GM12878 (cell line): ENCODE data around the gene UQCRQ. TPM values are rescaled to one million over a fixed set of nuclear protein-coding genes. Genes with fewer than 3 reads are reported as not detected.

Source experiments
- BACH1 ChIP-seq: fragments of 450-650 bp; IDR thresholded peaks from 2 replicates; pipeline ENCODE4 v1.6.1; 2017; ENCODE audit warnings: mild to moderate bottlenecking, borderline replicate concordance
- BMI1 ChIP-seq: fragments of 450-650 bp; IDR thresholded peaks from 2 replicates; pipeline ENCODE4 v1.6.1; 2016; ENCODE audit warnings: mild to moderate bottlenecking, moderate library complexity, borderline replicate concordance
- CHD2 ChIP-seq: IDR thresholded peaks from 2 replicates; pipeline ENCODE4 v1.6.1; 2011; ENCODE audit warnings: low read depth, low read length, improper control_type of control experiment, borderline replicate concordance
- CHD4 ChIP-seq: fragments of 200-600 bp; sonication (generic); IDR thresholded peaks from 2 replicates; pipeline ENCODE4 v1.6.1; 2016; ENCODE audit warnings: mild to moderate bottlenecking
- CTCF ChIP-seq, 3 experiments: IDR thresholded peaks in 2 of 3; conservative IDR thresholded peaks in 1 of 3; 2 replicates each; pipeline ENCODE4 v1.5.1; 2011; ENCODE audit warnings: low read depth in 3 of 3, low read length in 3 of 3, mild to moderate bottlenecking in 3 of 3, control low read depth in 2 of 3, moderate library complexity in 2 of 3, inconsistent platforms in 1 of 3, mixed read lengths in 1 of 3; ENCODE audit not compliant: control insufficient read depth in 2 of 3, insufficient read depth in 1 of 3; ENCODE audit errors: extremely low read depth in 1 of 3
- DPF2 ChIP-seq: fragments of 450-650 bp; IDR thresholded peaks from 2 replicates; pipeline ENCODE4 v1.6.1; 2017; ENCODE audit warnings: mild to moderate bottlenecking
- ELK1 ChIP-seq: IDR thresholded peaks from 2 replicates; pipeline ENCODE4 v1.6.1; 2012; ENCODE audit warnings: low read depth, low read length, improper control_type of control experiment
- EZH2 ChIP-seq: IDR thresholded peaks from 2 replicates; pipeline ENCODE4 v1.6.1; 2012; ENCODE audit warnings: low read depth, mild to moderate bottlenecking, control low read depth, inconsistent platforms, low read length, borderline replicate concordance; ENCODE audit not compliant: control insufficient read depth
- HCFC1 ChIP-seq: fragments of 150-350 bp; IDR thresholded peaks from 2 replicates; pipeline ENCODE4 v1.6.1; 2014; ENCODE audit warnings: low read length
- IKZF1 ChIP-seq: fragments of 450-650 bp; conservative IDR thresholded peaks from 2 replicates; pipeline ENCODE4 v1.6.1; 2017; ENCODE audit warnings: antibody characterized with exemption, mild to moderate bottlenecking
- IRF4 ChIP-seq: IDR thresholded peaks from 2 replicates; pipeline ENCODE4 v1.6.1; 2011; ENCODE audit warnings: low read depth, low read length
- JUND ChIP-seq: IDR thresholded peaks from 2 replicates; pipeline ENCODE4 v1.6.1; 2012; ENCODE audit warnings: low read depth, mild to moderate bottlenecking, low read length, improper control_type of control experiment, moderate library complexity
- NR2C1 ChIP-seq: fragments of 450-650 bp; IDR thresholded peaks from 2 replicates; pipeline ENCODE4 v1.6.1; 2017; ENCODE audit warnings: antibody characterized with exemption, mild to moderate bottlenecking, moderate library complexity
- PAX5 ChIP-seq: IDR thresholded peaks from 2 replicates; pipeline ENCODE4 v1.6.1; 2011; ENCODE audit warnings: low read depth, low read length, borderline replicate concordance
- POLR2A ChIP-seq: IDR thresholded peaks from 2 replicates; pipeline ENCODE4 v1.6.1; 2011; ENCODE audit warnings: low read depth, mild to moderate bottlenecking, low read length
- POLR2AphosphoS2 ChIP-seq: IDR thresholded peaks from 2 replicates; pipeline ENCODE4 v1.6.1; 2011; ENCODE audit warnings: low read depth, mild to moderate bottlenecking, low read length, improper control_type of control experiment, moderate library complexity
- RBBP5 ChIP-seq: fragments of 200-600 bp; sonication (generic); conservative IDR thresholded peaks from 2 replicates; pipeline ENCODE4 v1.6.1; 2016
- SIN3A ChIP-seq: IDR thresholded peaks from 2 replicates; pipeline ENCODE4 v1.6.1; 2012; ENCODE audit warnings: low read depth, low read length, improper control_type of control experiment
- SKIL ChIP-seq: fragments of 450-650 bp; IDR thresholded peaks from 2 replicates; pipeline ENCODE4 v1.6.1; 2017; ENCODE audit warnings: mild to moderate bottlenecking, low read depth, inconsistent platforms; ENCODE audit not compliant: poor library complexity, severe bottlenecking
- SP1 ChIP-seq: IDR thresholded peaks from one replicate; pipeline ENCODE4 v1.6.1; 2011; ENCODE audit warnings: low read depth, low read length
- SREBF1 ChIP-seq: IDR thresholded peaks from 2 replicates; pipeline ENCODE4 v1.6.1; 2012; ENCODE audit warnings: mild to moderate bottlenecking, low read length
- TCF7 ChIP-seq: IDR thresholded peaks from 2 replicates; pipeline ENCODE4 v1.6.1; 2014; ENCODE audit warnings: antibody characterized with exemption, borderline replicate concordance
- ZNF687 ChIP-seq: fragments of 450-650 bp; IDR thresholded peaks from 2 replicates; pipeline ENCODE4 v1.6.1; 2017; ENCODE audit warnings: mild to moderate bottlenecking, moderate library complexity
- polyA plus RNA-seq, 11 experiments: library from polyadenylated mRNA; depleted of rRNA in 4 of 11; unstranded in 6 of 11; stranded (reverse) in 5 of 11; fragments of >200 nt; fragmentation: Nextera tagmentation in 4 of 11; fragmentation: Illumina TruSeq in 1 of 11; extraction: Ambion mirVana in 4 of 11; extraction: Trizol in 1 of 11; gene quantifications; 1 replicate in 1 of 11; 2 replicates in 10 of 11; pipeline versions ENCODE4 v1.2.1 to v1.2.3, GENCODE V29; 2011 to 2016; ENCODE audit warnings: inconsistent platforms in 2 of 11, missing spikeins in 2 of 11, low read depth in 1 of 11
- total RNA-seq, 4 experiments: library from RNA; depleted of rRNA in 3 of 4; stranded (reverse); fragments of >200 nt in 3 of 4; fragmentation: Illumina TruSeq in 1 of 4; extraction: Trizol in 1 of 4; gene quantifications; 2 replicates each; pipeline versions ENCODE4 v1.2.1 to v1.2.3, GENCODE V29; 2013 to 2021

The UQCRQ gene
- total and polyA plus RNA-seq, 10 of the 15 experiments (the other 5 are each of a cell fraction or from before 2014, with no cell fraction given): 121 to 1,579 (median 408) TPM

GRCh38 chr5:132866342-132867045 lies at the start of gene UQCRQ, which contains the start of gene GDF9 (continued):
- TF ChIP-seq POLR2AphosphoS2: peak; percentile 93
- TF ChIP-seq CHD4: no peak
- TF ChIP-seq PAX5: 0 out of 2 replicates have a peak, but pooled peaks have one; percentile 0
- no peak for TF ChIP-seq TCF7
- no peak; the same call in 1 of the 2 replicates for TF ChIP-seq ZNF687
- peak; percentile 73 for TF ChIP-seq SKIL
- TF ChIP-seq POLR2A: peak; percentile 99
- 0 out of 2 replicates have a peak, but pooled peaks have one; percentile 9 for TF ChIP-seq IRF4
- TF ChIP-seq JUND: peak; percentile 98
- peak; percentile 62 for TF ChIP-seq SP1
- TF ChIP-seq EZH2: no peak
- peak; percentile 68; the same call in 1 of the 2 replicates for TF ChIP-seq SIN3A
- no peak for TF ChIP-seq CHD2
- TF ChIP-seq RBBP5: no peak
- peak; percentile 76 for TF ChIP-seq BACH1
- peak; percentile 93 for TF ChIP-seq SREBF1
- peak; percentile 70; the same call in 1 of the 2 replicates for TF ChIP-seq DPF2
- TF ChIP-seq CTCF (IDR thresholded peaks at IDR 0.05 in 2 of 3, conservative IDR thresholded peaks at IDR 0.05 in 1 of 3; ENCODE audit: control insufficient read depth in 2 of 3, extremely low read depth in 1 of 3, insufficient read depth in 1 of 3, low read depth in 3 of 3, low read length in 3 of 3): peak; percentile 10 to 48 (median 18); a peak in 3 of 6 replicates
- peak; percentile 80 for TF ChIP-seq NR2C1
- TF ChIP-seq HCFC1: peak; percentile 55; the same call in 1 of the 2 replicates
- peak; percentile 79 for TF ChIP-seq IKZF1
- no peak for TF ChIP-seq BMI1
- peak; percentile 68; the same call in 1 of the 2 replicates for TF ChIP-seq ELK1
